ENCODE data around the gene TBCCD1.
"Not testable (repeated sequence)": the region's sequence is repeated elsewhere in the genome, so short reads cannot be mapped to it uniquely, and the experiment has no call there.

The TBCCD1 gene

GRCh38 chr3:186519021-186519658 lies 48.0 kb downstream of the TBCCD1 start:
- DNase-seq (ENCODE audit: low read depth), result no peak

DNA sequence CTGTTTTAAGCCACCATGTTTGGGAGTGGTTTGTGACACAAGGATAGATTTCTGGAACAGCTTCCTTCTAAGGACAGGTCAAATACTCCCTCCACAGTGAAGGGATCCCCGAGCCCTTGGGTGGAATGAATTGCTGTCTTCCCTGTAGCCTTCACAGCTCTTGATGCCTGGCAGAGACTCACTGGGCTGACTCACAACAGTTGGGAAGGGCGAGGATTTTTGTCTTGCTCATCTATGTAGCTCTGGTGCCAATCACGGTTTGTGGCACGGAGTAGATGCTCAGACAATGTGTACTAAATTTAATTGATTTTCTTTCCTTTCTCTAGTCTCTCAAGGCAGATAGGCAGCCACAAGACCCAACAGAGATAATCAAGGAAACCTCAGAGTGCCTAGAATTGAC lies 49.9 kb downstream of the TBCCD1 start:
- no peak for DNase-seq (ENCODE audit: low read depth)

DNA sequence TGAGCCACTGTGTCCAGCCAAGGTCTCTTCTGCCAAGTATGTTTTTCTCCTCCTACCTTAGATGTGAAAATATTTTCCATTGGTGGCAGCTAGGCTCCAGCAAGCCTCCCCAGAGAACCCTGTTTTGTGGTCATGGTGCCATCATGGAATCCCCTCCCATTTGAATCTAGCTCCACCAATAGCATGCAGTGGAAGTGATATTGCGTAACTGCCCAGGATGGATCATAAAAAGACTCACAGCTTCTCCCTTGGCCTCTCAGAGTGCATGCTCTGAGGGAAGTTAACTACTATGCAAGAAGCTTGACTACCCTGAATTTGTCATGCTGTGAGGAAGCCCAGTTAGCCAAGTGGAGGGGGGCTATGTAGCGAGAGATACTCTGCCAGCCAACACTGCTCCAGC lies 50.5 kb downstream of the TBCCD1 start:
- no peak for DNase-seq (ENCODE audit: low read depth)

GRCh38 chr3:186515125-186515524 lies 52.0 kb downstream of the TBCCD1 start:
- DNase-seq (ENCODE audit: low read depth), result no peak

- no peak for DNase-seq (ENCODE audit: low read depth)
Observed at GRCh38 chr3:186514296-186515002, 52.7 kb downstream of the TBCCD1 start.

GRCh38 chr3:186513386-186513785 lies 53.8 kb downstream of the TBCCD1 start:
- no peak for DNase-seq (ENCODE audit: low read depth)

GRCh38 chr3:186512570-186513302 lies 54.4 kb downstream of the TBCCD1 start:
- DNase-seq (ENCODE audit: low read depth), result no peak

- no peak for DNase-seq (ENCODE audit: low read depth)
Observed at GRCh38 chr3:186511702-186512101, 55.4 kb downstream of the TBCCD1 start.

- no peak for DNase-seq (ENCODE audit: low read depth)
Observed at GRCh38 chr3:186511245-186511644, 55.9 kb downstream of the TBCCD1 start.

GRCh38 chr3:186510374-186511079 lies 56.6 kb downstream of the TBCCD1 start:
- no peak for DNase-seq (ENCODE audit: low read depth)

DNA sequence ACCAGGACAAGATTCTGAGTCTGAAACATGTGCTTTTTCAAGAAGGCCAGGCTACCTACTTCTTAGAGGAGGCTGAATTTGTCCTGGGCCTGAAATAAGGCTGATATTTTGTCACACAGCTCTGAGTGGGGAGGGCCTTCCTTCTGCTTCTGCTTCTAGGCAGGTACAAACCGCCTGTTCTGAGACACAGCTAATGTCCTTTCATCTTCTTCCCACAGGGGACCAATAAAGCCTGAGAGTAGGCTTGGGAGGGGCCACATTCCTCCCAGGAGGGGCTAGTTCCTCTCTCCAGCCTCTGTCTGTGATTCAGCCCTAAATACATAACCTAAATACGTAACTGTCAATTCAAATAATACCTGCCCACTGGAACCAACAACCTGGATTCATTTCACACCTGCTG lies 57.7 kb downstream of the TBCCD1 start:
- DNase-seq (ENCODE audit: low read depth), result no peak

DNA sequence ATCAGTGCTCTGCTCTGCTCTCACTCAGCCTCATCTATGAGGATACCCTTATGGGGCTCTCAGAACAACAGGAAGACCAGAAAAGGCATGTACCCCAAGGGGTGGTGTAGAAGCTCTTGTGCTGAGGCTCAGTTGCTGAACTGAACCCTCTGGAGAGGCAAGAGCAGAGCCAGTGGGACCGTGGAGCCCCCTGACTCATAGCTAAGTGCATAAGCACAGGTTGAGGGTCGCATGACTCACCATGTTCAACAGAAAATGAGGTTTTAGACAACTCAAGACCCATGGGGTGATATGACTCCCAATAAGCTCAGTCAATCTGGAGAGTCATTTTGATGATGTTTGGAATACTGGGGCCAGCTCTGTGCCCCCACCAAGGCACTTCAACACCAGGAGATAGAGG lies 60.3 kb downstream of the TBCCD1 start:
- DNase-seq (ENCODE audit: low read depth), result no peak

DNA sequence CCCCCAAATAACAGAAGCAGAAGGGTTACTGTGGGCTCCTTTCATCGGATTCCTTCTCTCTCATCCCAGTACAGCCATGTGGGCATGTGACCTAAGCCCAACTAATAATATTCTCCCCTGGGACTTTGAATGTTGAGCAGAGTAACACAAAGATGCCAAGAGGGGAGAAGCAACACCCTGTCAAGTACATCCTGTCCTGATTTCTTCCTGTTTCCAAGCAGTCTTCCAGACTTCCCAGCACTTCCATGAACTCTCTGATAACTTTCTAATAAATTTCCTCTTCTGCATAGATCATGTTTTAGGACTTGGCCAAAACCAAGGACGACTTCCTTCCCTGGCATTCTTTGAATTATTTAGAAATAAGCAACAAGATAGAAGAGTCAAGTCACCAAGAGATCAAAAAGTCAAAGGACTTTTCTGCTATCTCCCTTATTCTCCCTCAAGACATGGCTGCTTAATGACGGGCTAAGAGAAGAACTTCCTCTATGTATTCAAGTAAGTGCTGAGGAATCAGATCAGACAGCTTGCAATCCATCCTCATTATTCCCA lies 60.9 kb downstream of the TBCCD1 start:
- no peak for DNase-seq (ENCODE audit: low read depth)

DNA sequence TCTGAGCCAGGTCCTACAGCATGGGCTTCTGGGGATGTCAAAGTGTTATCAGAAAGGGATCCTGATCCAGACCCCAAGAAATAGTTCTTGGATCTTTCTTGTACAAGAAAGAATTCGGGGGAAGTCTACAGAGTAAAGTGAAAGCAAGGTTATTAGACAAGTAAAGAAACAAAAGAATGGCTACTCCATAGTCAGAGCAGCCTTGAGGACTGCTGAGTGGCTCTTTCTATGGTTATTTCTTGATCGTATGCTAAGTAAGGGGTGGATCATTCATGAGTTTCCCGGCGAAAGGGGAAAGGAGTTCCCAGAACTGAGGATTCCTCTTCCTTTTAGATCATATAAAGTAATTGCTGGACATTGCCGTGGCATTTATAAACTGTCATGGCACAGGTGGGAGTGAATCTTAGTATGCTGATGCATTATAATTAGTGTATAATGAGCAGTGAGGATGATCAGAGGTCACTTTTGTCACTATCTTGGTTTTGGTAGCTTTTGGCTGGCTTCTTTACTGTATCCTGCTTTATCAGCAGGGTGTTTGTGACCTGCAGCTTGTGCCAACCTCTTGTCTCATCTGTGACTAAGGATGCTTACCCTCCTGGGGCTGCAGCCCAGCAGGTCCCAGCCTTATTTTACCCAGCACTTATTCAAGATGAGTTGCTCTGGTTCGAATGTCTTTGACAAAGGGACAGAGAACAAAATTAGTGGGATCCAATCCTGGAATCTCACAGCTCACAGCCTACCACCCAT lies 64.0 kb downstream of the TBCCD1 start:
- DNase-seq (ENCODE audit: low read depth), result no peak

GRCh38 chr3:186502138-186502948 lies 64.8 kb downstream of the TBCCD1 start:
- DNase-seq (ENCODE audit: low read depth), result no peak

DNA sequence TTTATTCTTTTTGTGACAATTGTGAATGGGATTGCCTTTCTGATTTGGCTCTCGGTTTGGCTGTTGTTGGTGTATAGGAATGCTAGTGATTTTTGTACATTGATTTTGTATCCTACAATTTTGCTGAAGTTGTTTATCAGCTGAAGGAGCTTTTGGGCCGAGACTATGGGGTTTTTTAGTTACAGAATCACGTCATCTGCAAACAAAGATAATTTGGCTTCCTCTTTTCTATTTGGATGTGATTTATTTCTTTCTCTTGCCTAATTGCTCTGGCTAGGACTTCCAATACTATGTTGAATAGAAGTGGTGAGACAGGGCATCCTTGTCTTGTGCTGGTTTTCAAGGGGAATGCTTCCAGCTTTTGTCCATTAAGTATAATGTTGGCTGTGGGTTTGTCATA lies 67.2 kb downstream of the TBCCD1 start:
- DNase-seq (ENCODE audit: low read depth), result not testable (repeated sequence)

DNA sequence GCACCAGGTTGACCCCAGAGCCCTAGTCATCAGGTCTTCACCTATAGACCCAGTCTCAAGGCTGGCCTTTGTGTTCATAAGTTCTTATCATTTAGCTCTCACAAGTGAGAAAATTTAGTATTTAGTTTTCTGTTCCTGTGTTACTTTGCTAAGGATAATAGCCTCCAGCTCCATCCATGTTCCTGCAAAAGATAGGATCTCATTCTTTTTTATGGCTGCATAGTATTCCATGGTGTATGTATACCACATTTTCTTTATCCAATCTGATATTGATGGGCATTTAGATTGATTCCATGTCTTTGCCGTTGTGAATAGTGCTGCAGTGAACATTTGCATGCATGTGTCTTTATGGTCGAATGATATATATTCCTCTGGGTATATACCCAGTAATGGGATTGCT lies 69.1 kb downstream of the TBCCD1 start:
- DNase-seq (ENCODE audit: low read depth), result not testable (repeated sequence)

GRCh38 chr3:186497608-186498007 lies 69.5 kb downstream of the TBCCD1 start:
- DNase-seq (ENCODE audit: low read depth), result no peak

GRCh38 chr3:186496635-186497034 lies 70.5 kb downstream of the TBCCD1 start:
- no peak for DNase-seq (ENCODE audit: low read depth)

All from fibroblast of gingiva (primary cell).